K562 (cell line): ENCODE results near the gene CACNA2D3. TPM values are rescaled to one million over a fixed set of nuclear protein-coding genes. Genes with fewer than 3 reads are reported as not detected.

Source experiments
- ATAC-seq: fragments of 200-7000 bp; cut with Tn5 transposase; 3 replicates; pipeline ENCODE4 v1.9.1; 2020; ENCODE audit warnings: moderate library complexity
- BruUV-seq: library from RNA; stranded (reverse); fragments of 400-500 nt; replicated peaks from 2 replicates; lab custom pipeline; 2021; lab: Mats Ljungman, UMichigan
- CTCF ChIA-PET: fragments of 300-600 bp; formaldehyde crosslinking; extraction: SDS; loops from one replicate; lab custom pipeline; 2021; ENCODE audit warnings: low intra/inter-chr PET ratio; lab: Yijun Ruan, JAX
- POLR2A ChIA-PET: fragments of 300-600, 350-650 bp; sonication (Branson Sonifier 250); formaldehyde crosslinking; extraction: SDS; loops from one replicate; lab custom pipeline; 2021; ENCODE audit warnings: antibody characterized with exemption, inconsistent platforms; lab: Yijun Ruan, JAX
- DNase-seq, 4 experiments: peaks; one replicate each; pipeline versions ENCODE4 v3.0.0 to v3.0.0-alpha.2; 2011 to 2018; ENCODE audit warnings: low spot score in 3 of 4, mixed read lengths in 3 of 4; ENCODE audit errors: extremely low read depth in 1 of 4
- FAIRE-seq: peaks from 2 replicates; lab custom pipeline; 2011; peaks lifted over from hg19 to GRCh38; lab: Jason Lieb, UNC
- H2AFZ ChIP-seq: 2 replicates; pipeline ENCODE4 v1.6.0; 2011; ENCODE audit warnings: low read depth, low read length, control low read depth, inconsistent platforms
- H3K27ac ChIP-seq: fragments of 200-600 bp; 3 replicates; pipeline ENCODE4 v1.8.0; 2011; ENCODE audit warnings: low read depth, mild to moderate bottlenecking, control low read depth, inconsistent platforms, low read length, moderate library complexity, mixed read lengths; ENCODE audit errors: extremely low read depth
- H3K27me3 ChIP-seq, 2 experiments: fragments of 300-600 bp in 1 of 2; 2 replicates in 1 of 2; 3 replicates in 1 of 2; pipeline versions ENCODE4 v1.6.0 to v1.8.0; 2011; ENCODE audit warnings: inconsistent platforms in 2 of 2, low read length in 2 of 2, mild to moderate bottlenecking in 1 of 2, mixed read lengths in 1 of 2, moderate library complexity in 1 of 2; ENCODE audit not compliant: control insufficient read depth in 2 of 2, insufficient read depth in 2 of 2
- H3K36me3 ChIP-seq: fragments of 300-600 bp; 3 replicates; pipeline ENCODE4 v1.8.0; 2011; ENCODE audit warnings: mild to moderate bottlenecking, low read length, inconsistent platforms; ENCODE audit not compliant: control insufficient read depth, insufficient read depth
- H3K4me1 ChIP-seq, 2 experiments: fragments of 200-600 bp in 1 of 2; replicated peaks in 1 of 2; 2 replicates in 1 of 2; 3 replicates in 1 of 2; pipeline versions ENCODE4 v1.5.1 to v1.8.0; 2011; ENCODE audit warnings: inconsistent platforms in 2 of 2, low read length in 2 of 2, mild to moderate bottlenecking in 1 of 2, mixed read lengths in 1 of 2, moderate library complexity in 1 of 2; ENCODE audit not compliant: control insufficient read depth in 2 of 2, insufficient read depth in 2 of 2
- H3K4me2 ChIP-seq: 2 replicates; pipeline ENCODE4 v1.6.1; 2011; ENCODE audit warnings: low read length, control low read depth, inconsistent platforms, mixed read lengths; ENCODE audit not compliant: insufficient read depth
- H3K4me3 ChIP-seq: fragments of 200-600 bp; sonication (generic), shearing (Covaris generic); 2 replicates; pipeline ENCODE4 v1.5.1; 2016; ENCODE audit warnings: control low read depth, inconsistent platforms
- H3K79me2 ChIP-seq: fragments of 200-600 bp; 3 replicates; pipeline ENCODE4 v1.8.0; 2011; ENCODE audit warnings: low read length, inconsistent platforms; ENCODE audit not compliant: control insufficient read depth, insufficient read depth
- H3K9ac ChIP-seq, 2 experiments: 2 replicates each; pipeline versions ENCODE4 v1.6.0 to v1.6.1; 2011; ENCODE audit warnings: low read depth in 2 of 2, low read length in 2 of 2, control low read depth in 1 of 2, inconsistent platforms in 1 of 2, mild to moderate bottlenecking in 1 of 2, mixed read lengths in 1 of 2; ENCODE audit not compliant: insufficient read depth in 1 of 2
- H3K9me1 ChIP-seq: one replicate; pipeline ENCODE4 v1.6.0; 2011; ENCODE audit warnings: inconsistent platforms, mild to moderate bottlenecking, low read length, moderate library complexity; ENCODE audit not compliant: control insufficient read depth, insufficient read depth
- H3K9me3 ChIP-seq: replicated peaks from 2 replicates; pipeline ENCODE4 v1.5.1; 2011; ENCODE audit warnings: low read depth, low read length, inconsistent platforms; ENCODE audit not compliant: control insufficient read depth, insufficient read depth
- H4K20me1 ChIP-seq: replicated peaks from 2 replicates; pipeline ENCODE4 v1.6.1; 2011; ENCODE audit warnings: low read length, inconsistent platforms, mixed read lengths; ENCODE audit not compliant: control insufficient read depth, insufficient read depth
- BMI1 ChIP-seq: fragments of 150-350 bp; IDR thresholded peaks from 2 replicates; pipeline ENCODE4 v1.6.1; 2014; ENCODE audit warnings: low read length
- RAD21 ChIP-seq, 2 experiments: fragments of 250-450 bp in 1 of 2; fragments of 450-650 bp in 1 of 2; sonication (Bioruptor Pico) in 1 of 2; formaldehyde crosslinking in 1 of 2; IDR thresholded peaks in 1 of 2; conservative IDR thresholded peaks in 1 of 2; 2 replicates each; pipeline versions ENCODE4 v1.4.0 to v1.8.0; 2020 to 2022; ENCODE audit warnings: mild to moderate bottlenecking in 2 of 2, moderate library complexity in 1 of 2
- RBM25 ChIP-seq: fragments of 200-400 bp; formaldehyde crosslinking; IDR thresholded peaks from 2 replicates; pipeline ENCODE4 v1.6.1; 2018; ENCODE audit warnings: low read length, low read depth, moderate library complexity; ENCODE audit not compliant: severe bottlenecking
- ZNF124 ChIP-seq: sonication (generic); formaldehyde crosslinking; IDR thresholded peaks from 2 replicates; pipeline ENCODE4 v1.8.1; 2022; ENCODE audit warnings: missing genetic modification reagents
- ZNF174 ChIP-seq: fragments of 250-450 bp; sonication (Bioruptor Pico); IDR thresholded peaks from 2 replicates; pipeline ENCODE4 v1.4.0; 2020; ENCODE audit warnings: mild to moderate bottlenecking
- ZNF347 ChIP-seq: fragments of 450-650 bp; formaldehyde crosslinking; IDR thresholded peaks from 2 replicates; pipeline ENCODE4 v1.4.0; 2020; ENCODE audit warnings: low read depth, mild to moderate bottlenecking, moderate library complexity
- ZNF57 ChIP-seq: fragments of 450-650 bp; formaldehyde crosslinking; IDR thresholded peaks from 2 replicates; pipeline ENCODE4 v1.4.0; 2020; ENCODE audit warnings: mild to moderate bottlenecking, moderate library complexity
- WGBS: fragments of 100-300 bp; shearing (Covaris generic); methylation state at CpG from one replicate; pipeline ENCODE4 v1.1.6; 2016; ENCODE audit warnings: low coverage, mixed read lengths; ENCODE audit not compliant: insufficient coverage; ENCODE audit errors: missing lambda C conversion rate; 5-methylcytosine and 5-hydroxymethylcytosine counted together
- in situ Hi-C: fragments of 300-500 bp; cut with MboI; formaldehyde crosslinking; loops from 4 replicates; pipeline ENCODE4 v1.15.0; 2018; ENCODE audit warnings: inconsistent platforms, mixed read lengths
- intact Hi-C: fragments of 100-400 bp; cut with micrococcal nuclease; formaldehyde crosslinking; loops from 2 replicates; pipeline ENCODE4 v1.14.2; 2022
- polyA plus RNA-seq, 8 experiments: library from polyadenylated mRNA; depleted of rRNA in 4 of 8; stranded (reverse) in 5 of 8; unstranded in 3 of 8; fragments of >200 nt; fragmentation: Nextera tagmentation in 2 of 8; fragmentation: Illumina TruSeq in 1 of 8; extraction: Ambion mirVana in 2 of 8; extraction: Trizol in 1 of 8; gene quantifications; 2 replicates each; pipeline versions ENCODE4 v1.2.1 to v1.2.3, GENCODE V29; 2011 to 2014; ENCODE audit warnings: inconsistent platforms in 1 of 8, missing spikeins in 1 of 8
- total RNA-seq, 7 experiments: library from RNA; depleted of rRNA in 6 of 7; stranded (reverse); fragments of >200 nt in 6 of 7; fragmentation: Illumina TruSeq in 2 of 7; extraction: Trizol in 2 of 7; gene quantifications; 2 replicates each; pipeline versions ENCODE4 v1.2.1 to v1.2.3, GENCODE V29; 2011 to 2021; ENCODE audit warnings: low replicate concordance in 1 of 7
- TF ChIP-seq, protein P1 (sequence below): fragments of 250-450 bp; sonication (Bioruptor Pico); IDR thresholded peaks from 2 replicates; pipeline ENCODE4 v1.6.1; 2021; ENCODE audit warnings: mild to moderate bottlenecking
- TF ChIP-seq, protein P2 (sequence below): fragments of 450-650 bp; IDR thresholded peaks from 2 replicates; pipeline ENCODE4 v1.6.1; 2017; ENCODE audit warnings: mild to moderate bottlenecking, moderate library complexity

Gene CACNA2D3
- total and polyA plus RNA-seq, 9 of the 15 experiments (the other 6 are each of a cell fraction or from before 2014, with no cell fraction given) = 0.01 TPM; not detected in 8

DNA sequence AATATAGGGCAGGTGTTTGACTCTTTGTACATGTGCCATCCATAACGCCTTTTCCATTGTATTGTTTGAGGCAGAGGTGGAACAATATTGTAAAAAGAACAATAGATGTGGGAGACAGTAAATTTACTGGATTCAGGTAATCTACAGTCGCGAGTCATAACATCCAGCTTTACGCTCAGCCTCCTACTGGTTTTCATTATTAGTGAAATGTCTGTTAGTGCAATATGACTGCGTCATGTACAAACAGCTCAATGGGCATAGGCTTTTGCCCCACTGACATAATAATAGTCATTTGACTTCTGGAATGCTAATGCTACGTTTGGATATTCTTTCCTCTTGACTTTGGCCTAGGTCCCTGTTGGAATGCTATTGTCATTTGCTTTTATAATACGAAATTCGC is 9.5 kb downstream of the CACNA2D3 start (continued):
- TF ChIP-seq ZNF57 (CRISPR knock-in tag) (no peak), ZNF174 (no peak), ZNF124 (no peak)

DNA sequence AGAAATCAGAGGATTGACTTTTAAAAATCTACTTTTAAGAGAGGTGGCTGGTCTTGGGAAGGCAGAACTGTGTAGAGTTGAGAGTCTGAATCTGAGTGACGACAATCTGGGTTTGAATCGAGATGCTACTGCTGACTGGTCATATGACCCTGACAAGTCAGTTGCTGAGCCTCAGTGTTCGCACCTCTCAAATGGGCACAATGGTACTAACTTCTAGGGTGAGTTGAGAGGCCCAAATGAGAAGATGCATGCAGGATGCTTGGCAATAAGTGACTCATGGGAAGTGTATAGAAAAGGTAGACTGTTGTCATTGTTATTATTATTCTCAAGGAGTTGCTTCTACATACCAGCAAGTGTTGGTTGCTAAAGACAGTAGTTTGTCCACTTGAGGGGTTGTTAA is 10.3 kb downstream of the CACNA2D3 start:
- H3K4me3 ChIP-seq = no peak overlapping the region
- no peaks in the 10 kb centered on the region for H3K36me3 ChIP-seq
- intact Hi-C loops = no loop called here
- CTCF ChIA-PET = no interaction called here
- BruUV-seq = no TSS peak
- no peak for FAIRE-seq
- no peak for TF ChIP-seq RAD21 (CRISPR knock-in tag; conservative IDR thresholded peaks at IDR 0.05 in 1 of 2, IDR thresholded peaks at IDR 0.05 in 1 of 2)
- TF ChIP-seq BMI1 = no peak
- TF ChIP-seq RBM25 = peak; percentile 59
- TF ChIP-seq, protein P1, sequence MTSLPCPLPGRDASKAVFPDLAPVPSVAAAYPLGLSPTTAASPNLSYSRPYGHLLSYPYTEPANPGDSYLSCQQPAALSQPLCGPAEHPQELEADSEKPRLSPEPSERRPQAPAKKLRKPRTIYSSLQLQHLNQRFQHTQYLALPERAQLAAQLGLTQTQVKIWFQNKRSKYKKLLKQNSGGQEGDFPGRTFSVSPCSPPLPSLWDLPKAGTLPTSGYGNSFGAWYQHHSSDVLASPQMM (CRISPR knock-in tag) = no peak
- TF ChIP-seq, protein P2, sequence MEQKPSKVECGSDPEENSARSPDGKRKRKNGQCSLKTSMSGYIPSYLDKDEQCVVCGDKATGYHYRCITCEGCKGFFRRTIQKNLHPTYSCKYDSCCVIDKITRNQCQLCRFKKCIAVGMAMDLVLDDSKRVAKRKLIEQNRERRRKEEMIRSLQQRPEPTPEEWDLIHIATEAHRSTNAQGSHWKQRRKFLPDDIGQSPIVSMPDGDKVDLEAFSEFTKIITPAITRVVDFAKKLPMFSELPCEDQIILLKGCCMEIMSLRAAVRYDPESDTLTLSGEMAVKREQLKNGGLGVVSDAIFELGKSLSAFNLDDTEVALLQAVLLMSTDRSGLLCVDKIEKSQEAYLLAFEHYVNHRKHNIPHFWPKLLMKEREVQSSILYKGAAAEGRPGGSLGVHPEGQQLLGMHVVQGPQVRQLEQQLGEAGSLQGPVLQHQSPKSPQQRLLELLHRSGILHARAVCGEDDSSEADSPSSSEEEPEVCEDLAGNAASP = no peak
- TF ChIP-seq ZNF347 (CRISPR knock-in tag) = no peak
- TF ChIP-seq, all 486 proteins: peak for 1
- WGBS = 0% methylated on average over 3 of the region's 3 CpGs
- POLR2A ChIA-PET = no interaction called here
- H3K9me1 ChIP-seq = no peaks in the 10 kb centered on the region
- H3K9ac ChIP-seq = no peak overlapping the region
- ATAC-seq = no peak
- in situ Hi-C loops = no loop called here
- H3K4me1 ChIP-seq = no peaks in the 10 kb centered on the region
- no peaks in the 10 kb centered on the region; a peak in 1 of 5 replicates for H3K27me3 ChIP-seq
- H4K20me1 ChIP-seq = no peaks in the 10 kb centered on the region
- no peak overlapping the region for H3K4me2 ChIP-seq
- H3K27ac ChIP-seq = no peak overlapping the region
- H3K9me3 ChIP-seq = no peaks in the 10 kb centered on the region
- H2AFZ ChIP-seq = no peak overlapping the region
- no peak for DNase-seq
- no peaks in the 10 kb centered on the region for H3K79me2 ChIP-seq
